Measurements from ENCODE around the gene INCA1. TPM values are rescaled to one million over a fixed set of nuclear protein-coding genes. Genes with fewer than 3 reads are reported as not detected.
A peak's percentile ranks its signal among the peaks of the same experiment; 100 is the strongest.

The INCA1 gene
- total and polyA plus RNA-seq, 2 of the 13 experiments (the other 11 are each of a cell fraction or from before 2014, with no cell fraction given): 0.93 to 2.6 TPM

GRCh38 chr17:4949321-4950074 lies 47.8 kb downstream of the INCA1 start (continued):
- no peak for TF ChIP-seq ZNF318 (CRISPR knock-in tag; IDR thresholded peaks at IDR 0.05)
- TF ChIP-seq ZNF44 (CRISPR knock-in tag; IDR thresholded peaks at IDR 0.05): no peak
- peak; percentile 76; the same call in 1 of the 2 replicates for TF ChIP-seq GABPB1 (CRISPR knock-in tag; IDR thresholded peaks at IDR 0.05)
- no peak for TF ChIP-seq DMTF1 (CRISPR knock-in tag; IDR thresholded peaks at IDR 0.05)
- no peak for TF ChIP-seq SUZ12 (IDR thresholded peaks at IDR 0.05; ENCODE audit: low read depth, low read length)
- peak; percentile 35 to 45 for TF ChIP-seq POLR2A (IDR thresholded peaks at IDR 0.05; ENCODE audit: insufficient read depth in 1 of 2, low read depth in 2 of 2, low read length in 2 of 2)
- TF ChIP-seq ISL2 (CRISPR knock-in tag; IDR thresholded peaks at IDR 0.05): no peak
- TF ChIP-seq ADNP (CRISPR knock-in tag; IDR thresholded peaks at IDR 0.05): no peak
- TF ChIP-seq U2AF1 (optimal IDR thresholded peaks at IDR 0.05; ENCODE audit: low read depth, low read length): no peak
- TF ChIP-seq BRD4 (CRISPR knock-in tag; IDR thresholded peaks at IDR 0.05): peak; percentile 11; the same call in 1 of the 2 replicates
- TF ChIP-seq TOPORS (CRISPR knock-in tag; IDR thresholded peaks at IDR 0.05): no peak
- peak; percentile 30; the same call in 1 of the 2 replicates for TF ChIP-seq MNT (IDR thresholded peaks at IDR 0.05)
- TF ChIP-seq ZNF383 (CRISPR knock-in tag; IDR thresholded peaks at IDR 0.05; ENCODE audit: borderline replicate concordance): no peak
- 0 out of 2 replicates have a peak, but pooled peaks have one; percentile 52 for TF ChIP-seq ZFP82 (CRISPR knock-in tag; IDR thresholded peaks at IDR 0.05; ENCODE audit: borderline replicate concordance)
- peak; percentile 78; the same call in 1 of the 2 replicates for TF ChIP-seq KLF6 (CRISPR knock-in tag; IDR thresholded peaks at IDR 0.05)
- no peak for TF ChIP-seq ZNF17 (CRISPR knock-in tag; IDR thresholded peaks at IDR 0.05)
- no peak for TF ChIP-seq ZNF292 (CRISPR knock-in tag; IDR thresholded peaks at IDR 0.05; ENCODE audit: borderline replicate concordance, low read depth)

All from HepG2 (cell line).